HG03565 (cell line): ENCODE measurements around the gene ADARB1.

Experiments used
- ATAC-seq: cut with Tn5 transposase; IDR thresholded peaks from one replicate; pipeline ENCODE4 v1.9.1; 2021; ENCODE audit warnings: mild to moderate bottlenecking, moderate library complexity; ENCODE audit not compliant: unreplicated experiment

The ADARB1 gene

DNA sequence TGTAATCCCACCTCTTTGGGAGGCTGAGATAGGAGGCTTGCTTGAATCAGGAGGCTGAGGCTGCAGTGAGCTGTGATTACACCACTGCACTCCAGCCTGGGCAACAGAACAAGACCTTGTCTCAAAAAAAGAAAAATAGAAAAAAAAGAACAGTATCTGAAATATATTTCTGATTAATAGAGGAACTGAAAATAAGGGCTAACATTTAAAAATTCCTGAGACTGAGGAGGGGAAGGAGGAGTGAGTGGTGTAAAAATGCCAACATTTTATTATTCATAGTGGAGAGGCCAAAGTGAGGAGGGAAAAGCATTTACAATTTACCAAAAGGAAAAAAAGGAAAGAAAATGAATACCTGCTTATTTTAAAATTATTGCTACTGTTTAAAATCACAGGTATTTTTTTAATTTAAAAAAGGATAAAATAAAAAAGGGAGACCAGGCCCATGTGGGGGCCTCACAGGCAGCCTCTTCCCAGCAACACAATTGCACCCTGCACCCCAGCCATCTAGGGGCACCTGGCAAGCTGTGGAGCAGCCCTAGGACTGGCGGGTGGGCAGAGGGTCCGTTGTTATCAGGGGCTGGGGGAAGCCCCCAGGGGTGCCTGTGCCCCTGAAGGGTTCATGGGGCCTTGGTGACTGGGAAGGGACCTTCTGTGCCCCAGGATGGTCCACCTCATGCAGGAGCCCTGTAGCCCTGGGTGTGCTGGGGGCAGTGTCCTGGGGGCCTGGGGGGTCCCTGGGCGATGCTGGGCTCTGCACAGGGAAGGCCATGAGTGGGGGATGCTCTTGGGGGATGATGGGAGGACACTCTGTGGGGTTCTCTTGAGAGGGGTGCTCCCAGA, 34.8 kb upstream of the ADARB1 start:
- ATAC-seq = no peak

GRCh38 chr21:45040157-45040711, 34.1 kb upstream of the ADARB1 start:
- no peak for ATAC-seq

GRCh38 chr21:45040739-45041138, 33.6 kb upstream of the ADARB1 start:
- ATAC-seq = no peak

DNA sequence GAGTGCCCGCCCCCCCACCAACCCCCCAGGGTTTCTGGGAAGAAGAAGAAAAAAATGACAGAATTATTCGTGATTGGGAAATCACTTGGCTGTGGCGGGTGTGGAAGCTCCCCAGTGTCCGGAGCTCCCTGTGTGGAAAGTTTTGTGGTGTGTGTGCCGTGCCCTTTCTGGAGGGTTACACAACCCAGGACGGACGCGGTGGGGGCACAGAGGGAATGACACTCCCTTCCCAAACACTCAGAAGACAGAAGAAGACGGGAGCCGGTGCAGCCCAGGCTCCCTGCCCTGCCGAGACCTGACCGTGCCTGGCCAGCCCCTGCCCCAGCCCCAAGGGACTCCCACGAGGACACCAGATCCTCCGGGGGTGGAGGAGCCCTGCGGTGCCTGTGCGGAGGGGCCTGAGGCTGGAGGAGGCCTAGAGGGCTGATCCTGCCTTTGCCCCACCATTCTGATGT, 33.0 kb upstream of the ADARB1 start:
- no peak for ATAC-seq

GRCh38 chr21:45041984-45042663, 32.3 kb upstream of the ADARB1 start:
- no peak for ATAC-seq

DNA sequence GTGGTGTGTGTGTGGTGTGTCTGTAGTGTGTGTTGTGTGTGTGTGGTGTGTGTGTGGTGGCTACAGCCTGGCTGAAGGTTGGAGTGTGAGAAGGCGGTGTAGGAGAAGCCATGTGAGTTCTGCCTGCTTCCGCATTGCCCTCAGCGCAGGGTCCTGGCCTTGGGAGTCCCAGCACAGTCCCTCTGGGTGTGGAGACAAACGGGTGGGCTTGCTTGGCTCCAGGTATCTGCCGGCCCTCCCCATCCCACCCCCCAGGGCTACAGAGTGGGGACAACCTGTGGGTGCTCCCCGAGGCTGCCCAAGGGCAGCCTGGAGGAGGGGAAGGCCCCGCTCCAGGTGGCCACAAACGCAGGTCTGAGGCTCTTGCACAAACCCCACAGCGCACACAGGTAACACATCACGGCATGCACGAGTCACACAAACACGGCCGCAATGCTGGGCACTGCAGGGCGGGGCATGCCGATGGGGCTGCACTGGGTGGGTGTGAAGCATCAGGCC, 31.7 kb upstream of the ADARB1 start:
- ATAC-seq = no peak

GRCh38 chr21:45043541-45044020, 30.8 kb upstream of the ADARB1 start:
- ATAC-seq = no peak

- no peak for ATAC-seq
These were observed 28.9 kb upstream of the ADARB1 start for GRCh38 chr21:45045481-45045880.

GRCh38 chr21:45047257-45047656, 27.1 kb upstream of the ADARB1 start:
- ATAC-seq = no peak

DNA sequence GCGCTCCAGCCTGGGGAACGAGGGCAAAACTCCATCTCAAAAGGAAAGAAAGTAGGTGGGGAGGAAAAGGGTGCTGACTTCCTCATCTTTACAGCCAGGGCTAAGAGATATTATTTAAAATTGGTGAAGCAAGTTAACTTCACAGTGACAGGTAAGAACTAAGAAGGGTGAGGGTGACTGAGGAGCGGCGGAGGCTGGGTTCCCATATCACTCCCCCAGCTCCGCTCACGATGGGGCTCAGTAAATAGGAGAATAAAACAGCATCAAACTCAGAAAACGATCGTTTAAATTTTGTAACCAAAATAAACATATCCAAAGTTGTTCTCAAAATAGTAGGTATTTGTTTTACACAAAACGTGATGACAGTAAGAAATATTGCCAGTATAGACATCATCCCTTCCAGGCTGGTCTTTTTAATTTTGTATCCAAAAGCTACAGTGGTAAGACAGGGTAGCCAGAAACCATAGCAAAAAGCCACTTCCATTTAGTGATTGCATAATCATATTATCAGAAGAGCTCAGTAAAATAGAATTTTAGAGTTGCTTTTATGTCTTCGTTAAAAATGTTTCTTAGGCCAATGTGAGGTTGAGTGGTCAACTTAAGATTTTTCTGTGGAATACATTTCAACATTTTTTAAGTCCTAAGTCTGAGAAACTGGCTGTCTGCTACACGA, 26.2 kb upstream of the ADARB1 start:
- ATAC-seq = no peak

DNA sequence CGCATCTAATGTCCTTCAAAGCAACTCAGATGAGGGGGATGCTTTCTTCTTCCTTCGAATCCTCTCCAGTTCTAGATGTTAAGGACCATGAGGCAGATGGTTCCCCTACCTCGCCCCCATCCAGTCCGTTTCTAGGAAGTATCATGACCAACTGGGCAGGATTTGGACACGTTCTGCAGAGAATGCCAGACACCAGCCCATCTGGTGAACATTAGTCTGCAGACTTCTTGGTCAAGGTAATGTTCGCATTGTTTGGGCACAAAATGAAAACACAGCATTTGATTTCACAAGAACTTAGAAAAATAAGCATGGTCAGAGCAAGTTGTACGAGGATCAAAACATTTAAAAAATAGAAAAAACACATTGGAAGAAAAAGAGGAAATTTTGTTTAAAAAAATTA, 25.4 kb upstream of the ADARB1 start:
- ATAC-seq = no peak

- ATAC-seq = no peak
These were observed 24.6 kb upstream of the ADARB1 start for GRCh38 chr21:45049714-45050344.

DNA sequence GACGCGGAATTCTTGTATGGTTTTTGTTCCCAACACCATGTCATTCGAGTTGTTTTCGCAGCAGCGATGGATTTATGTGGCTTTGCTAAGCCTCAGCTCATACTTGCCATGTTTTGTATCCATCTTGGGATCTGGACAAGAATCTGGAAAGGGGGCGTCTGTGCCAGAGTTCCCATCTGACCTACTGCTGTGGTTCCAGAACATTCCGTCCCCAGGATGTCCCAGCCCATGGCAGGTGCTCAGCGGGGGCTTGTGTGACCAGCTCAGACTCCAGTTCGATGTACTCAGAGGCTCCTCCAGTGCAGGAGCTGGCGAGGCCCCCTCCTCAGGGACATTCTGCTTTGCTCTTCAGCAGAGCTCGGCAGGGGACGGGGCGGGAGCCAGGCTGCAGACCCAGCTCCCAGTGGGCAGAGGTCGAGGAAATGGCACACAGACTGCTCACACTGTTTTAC, 24.0 kb upstream of the ADARB1 start:
- ATAC-seq = no peak

- no peak for ATAC-seq
These were observed 23.4 kb upstream of the ADARB1 start for GRCh38 chr21:45050797-45051489.

- no peak for ATAC-seq
These were observed 22.6 kb upstream of the ADARB1 start for GRCh38 chr21:45051580-45052434.

- ATAC-seq = no peak
These were observed 21.4 kb upstream of the ADARB1 start for GRCh38 chr21:45052960-45053359.

DNA sequence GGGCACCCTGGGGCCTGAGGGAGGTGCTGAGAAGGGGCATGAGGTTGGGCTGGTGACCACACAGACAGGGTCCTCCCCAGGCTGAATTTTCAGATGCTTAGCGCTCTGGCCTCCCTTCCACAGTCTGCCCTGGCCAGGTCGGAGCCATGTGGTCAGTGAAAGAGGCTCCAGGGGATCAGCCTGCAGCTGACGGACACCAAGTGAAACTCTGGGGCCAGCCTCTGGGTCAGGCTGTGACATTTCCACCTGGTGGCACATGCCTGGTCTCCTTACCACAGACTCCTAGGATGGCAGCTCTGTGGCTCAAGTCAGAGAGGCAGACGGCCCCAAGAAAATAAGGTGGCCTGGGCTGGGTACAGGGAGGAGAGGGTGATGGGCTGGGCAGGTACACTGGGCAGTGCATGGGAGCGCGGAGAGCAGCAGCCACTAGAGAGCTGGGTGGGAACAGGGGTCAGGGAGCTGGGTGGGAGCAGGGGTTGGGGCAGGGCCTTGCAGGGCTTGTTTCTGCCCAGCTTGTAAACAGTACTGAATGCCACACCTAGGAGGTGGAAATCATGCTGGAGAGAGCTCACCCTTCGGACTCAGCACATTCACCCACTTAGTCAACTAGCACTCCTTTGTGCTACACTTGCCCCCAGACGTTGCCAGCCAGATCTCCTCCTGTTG, 20.7 kb upstream of the ADARB1 start:
- no peak for ATAC-seq

DNA sequence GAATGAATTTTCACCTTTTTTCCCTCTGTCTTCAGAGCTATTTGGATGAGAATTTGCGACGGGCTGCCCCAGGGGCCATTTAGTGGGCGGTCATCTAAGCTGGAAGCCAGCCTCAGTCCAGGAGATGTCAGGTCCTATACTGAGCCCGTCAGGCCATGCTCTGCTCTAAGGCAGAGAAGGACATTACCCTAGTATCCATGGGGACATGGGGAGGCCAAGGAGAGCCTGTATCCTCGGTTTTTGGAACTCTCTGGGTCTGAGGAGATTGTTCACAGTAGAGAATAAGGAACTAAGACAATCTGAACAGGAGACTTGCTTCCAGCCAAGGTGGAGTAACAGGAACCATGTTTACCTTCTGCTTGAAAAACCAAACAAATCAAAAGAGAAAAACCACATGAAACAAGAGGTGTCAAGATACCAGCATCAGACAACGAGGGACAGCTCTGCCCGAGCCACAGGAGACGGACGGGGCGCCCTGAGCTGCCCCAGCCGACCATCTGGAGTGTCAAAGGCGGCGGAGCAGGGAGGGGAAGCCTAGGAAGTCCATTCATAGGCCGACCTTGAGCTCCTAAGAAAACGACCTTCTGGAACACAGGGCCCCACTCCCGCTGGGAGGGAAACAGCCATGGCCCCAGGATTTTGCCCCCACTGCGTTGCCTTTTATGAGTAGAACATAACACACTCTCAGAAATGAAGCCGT, 20.0 kb upstream of the ADARB1 start:
- ATAC-seq = no peak
